ENCODE data around the gene UGT1A4.

Gene UGT1A4

DNA sequence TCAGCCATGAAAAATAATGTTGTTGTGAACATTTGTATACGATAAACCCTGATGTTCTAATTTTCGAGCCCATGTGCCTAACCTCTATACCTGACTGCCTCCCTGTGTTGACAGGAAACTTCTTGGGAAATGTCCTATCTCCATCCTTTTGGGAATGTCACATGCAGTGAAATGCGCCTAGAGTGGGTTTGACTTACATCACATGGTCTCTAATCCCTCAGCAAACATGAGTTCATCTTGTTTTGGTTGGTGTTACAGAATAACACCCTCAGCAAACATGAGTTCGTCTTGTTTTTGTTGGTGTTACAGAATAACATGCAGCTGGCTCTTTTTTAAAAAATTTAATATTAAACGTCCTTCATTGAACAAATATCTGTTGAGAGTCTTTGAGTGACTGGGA lies 30.2 kb upstream of the UGT1A4 start:
- no peak overlapping the region for H3K4me3 ChIP-seq (ENCODE audit: low read depth, low read length)
- H3K4me1 ChIP-seq, result no peaks in the 10 kb centered on the region
- TF ChIP-seq, protein P1, sequence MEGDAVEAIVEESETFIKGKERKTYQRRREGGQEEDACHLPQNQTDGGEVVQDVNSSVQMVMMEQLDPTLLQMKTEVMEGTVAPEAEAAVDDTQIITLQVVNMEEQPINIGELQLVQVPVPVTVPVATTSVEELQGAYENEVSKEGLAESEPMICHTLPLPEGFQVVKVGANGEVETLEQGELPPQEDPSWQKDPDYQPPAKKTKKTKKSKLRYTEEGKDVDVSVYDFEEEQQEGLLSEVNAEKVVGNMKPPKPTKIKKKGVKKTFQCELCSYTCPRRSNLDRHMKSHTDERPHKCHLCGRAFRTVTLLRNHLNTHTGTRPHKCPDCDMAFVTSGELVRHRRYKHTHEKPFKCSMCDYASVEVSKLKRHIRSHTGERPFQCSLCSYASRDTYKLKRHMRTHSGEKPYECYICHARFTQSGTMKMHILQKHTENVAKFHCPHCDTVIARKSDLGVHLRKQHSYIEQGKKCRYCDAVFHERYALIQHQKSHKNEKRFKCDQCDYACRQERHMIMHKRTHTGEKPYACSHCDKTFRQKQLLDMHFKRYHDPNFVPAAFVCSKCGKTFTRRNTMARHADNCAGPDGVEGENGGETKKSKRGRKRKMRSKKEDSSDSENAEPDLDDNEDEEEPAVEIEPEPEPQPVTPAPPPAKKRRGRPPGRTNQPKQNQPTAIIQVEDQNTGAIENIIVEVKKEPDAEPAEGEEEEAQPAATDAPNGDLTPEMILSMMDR (IDR thresholded peaks at IDR 0.05; ENCODE audit: low read depth, low read length), result no peak
- H3K9me3 ChIP-seq, result no peaks in the 10 kb centered on the region
- no peaks in the 10 kb centered on the region for H3K27me3 ChIP-seq
- H3K36me3 ChIP-seq, result no peaks in the 10 kb centered on the region
- no peak for DNase-seq

DNA sequence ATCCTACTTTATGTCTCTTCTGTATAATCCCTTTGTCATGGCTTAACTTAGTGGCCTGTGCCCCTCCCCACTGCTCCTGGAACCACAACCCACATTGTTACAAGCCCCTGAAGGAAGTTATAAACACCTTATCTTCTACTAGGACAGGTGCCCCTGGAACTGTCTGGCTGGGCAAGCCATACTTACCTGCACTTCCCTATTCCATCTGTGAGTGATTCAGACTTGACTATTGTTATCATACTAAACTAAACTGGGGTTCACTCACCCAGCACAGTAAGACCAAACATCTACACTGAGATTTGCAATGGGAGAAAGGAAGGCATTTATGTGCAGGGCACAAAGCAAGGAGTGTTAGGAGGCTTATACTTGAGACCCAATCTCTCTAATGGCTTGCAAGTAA lies 29.5 kb upstream of the UGT1A4 start:
- no peaks in the 10 kb centered on the region for H3K4me1 ChIP-seq
- no peak for DNase-seq
- H3K4me3 ChIP-seq (ENCODE audit: low read depth, low read length), result no peak overlapping the region
- no peaks in the 10 kb centered on the region for H3K9me3 ChIP-seq
- TF ChIP-seq, protein P1 (IDR thresholded peaks at IDR 0.05; ENCODE audit: low read depth, low read length), result no peak
- H3K36me3 ChIP-seq, result no peaks in the 10 kb centered on the region
- no peaks in the 10 kb centered on the region for H3K27me3 ChIP-seq

DNA sequence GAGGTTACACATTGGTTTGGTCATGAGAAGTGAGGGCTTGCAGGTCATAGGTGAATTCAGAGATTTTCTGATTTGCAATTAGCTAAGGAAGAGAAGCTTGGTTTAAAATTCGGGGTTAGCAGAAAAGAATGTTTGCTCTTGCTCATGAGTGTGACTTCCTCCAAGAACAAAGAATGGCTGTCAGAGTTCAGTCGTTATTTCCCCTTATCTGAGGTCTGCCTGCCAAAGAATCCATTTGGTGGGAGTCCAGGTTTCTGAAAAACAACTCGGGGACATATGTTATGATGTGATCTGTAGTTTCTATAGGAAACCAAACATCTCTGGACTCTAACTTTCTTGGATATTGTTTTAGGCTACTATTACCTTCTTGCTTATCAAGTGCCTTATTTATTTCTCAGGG lies 29.0 kb upstream of the UGT1A4 start:
- no peak for DNase-seq
- H3K4me1 ChIP-seq, result no peaks in the 10 kb centered on the region
- TF ChIP-seq, protein P1 (IDR thresholded peaks at IDR 0.05; ENCODE audit: low read depth, low read length), result no peak
- no peaks in the 10 kb centered on the region for H3K27me3 ChIP-seq
- H3K9me3 ChIP-seq, result no peaks in the 10 kb centered on the region
- H3K36me3 ChIP-seq, result no peaks in the 10 kb centered on the region
- no peak overlapping the region for H3K4me3 ChIP-seq (ENCODE audit: low read depth, low read length)

DNA sequence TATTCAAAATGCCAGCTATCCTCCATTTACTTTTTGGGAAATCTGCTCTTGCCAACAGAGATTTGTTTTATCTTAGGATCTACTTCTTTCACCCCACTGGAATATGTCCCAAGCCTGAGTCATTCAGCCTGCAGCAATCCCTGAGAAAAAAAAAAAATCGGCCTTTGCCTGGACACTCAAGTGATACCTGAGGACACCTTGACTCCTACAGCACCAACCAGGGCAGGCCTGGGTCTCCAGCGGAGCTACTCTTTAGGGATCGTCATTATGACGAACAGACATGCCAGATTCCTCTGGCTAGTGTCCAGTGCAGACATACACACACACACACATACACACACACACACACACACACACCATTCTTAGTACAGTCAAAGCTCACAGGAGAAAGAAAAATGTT lies 28.1 kb upstream of the UGT1A4 start:
- TF ChIP-seq, protein P1 (IDR thresholded peaks at IDR 0.05; ENCODE audit: low read depth, low read length), result no peak
- no peaks in the 10 kb centered on the region for H3K4me1 ChIP-seq
- no peaks in the 10 kb centered on the region for H3K9me3 ChIP-seq
- no peaks in the 10 kb centered on the region for H3K36me3 ChIP-seq
- DNase-seq, result no peak
- H3K4me3 ChIP-seq (ENCODE audit: low read depth, low read length), result no peak overlapping the region
- no peaks in the 10 kb centered on the region for H3K27me3 ChIP-seq

DNA sequence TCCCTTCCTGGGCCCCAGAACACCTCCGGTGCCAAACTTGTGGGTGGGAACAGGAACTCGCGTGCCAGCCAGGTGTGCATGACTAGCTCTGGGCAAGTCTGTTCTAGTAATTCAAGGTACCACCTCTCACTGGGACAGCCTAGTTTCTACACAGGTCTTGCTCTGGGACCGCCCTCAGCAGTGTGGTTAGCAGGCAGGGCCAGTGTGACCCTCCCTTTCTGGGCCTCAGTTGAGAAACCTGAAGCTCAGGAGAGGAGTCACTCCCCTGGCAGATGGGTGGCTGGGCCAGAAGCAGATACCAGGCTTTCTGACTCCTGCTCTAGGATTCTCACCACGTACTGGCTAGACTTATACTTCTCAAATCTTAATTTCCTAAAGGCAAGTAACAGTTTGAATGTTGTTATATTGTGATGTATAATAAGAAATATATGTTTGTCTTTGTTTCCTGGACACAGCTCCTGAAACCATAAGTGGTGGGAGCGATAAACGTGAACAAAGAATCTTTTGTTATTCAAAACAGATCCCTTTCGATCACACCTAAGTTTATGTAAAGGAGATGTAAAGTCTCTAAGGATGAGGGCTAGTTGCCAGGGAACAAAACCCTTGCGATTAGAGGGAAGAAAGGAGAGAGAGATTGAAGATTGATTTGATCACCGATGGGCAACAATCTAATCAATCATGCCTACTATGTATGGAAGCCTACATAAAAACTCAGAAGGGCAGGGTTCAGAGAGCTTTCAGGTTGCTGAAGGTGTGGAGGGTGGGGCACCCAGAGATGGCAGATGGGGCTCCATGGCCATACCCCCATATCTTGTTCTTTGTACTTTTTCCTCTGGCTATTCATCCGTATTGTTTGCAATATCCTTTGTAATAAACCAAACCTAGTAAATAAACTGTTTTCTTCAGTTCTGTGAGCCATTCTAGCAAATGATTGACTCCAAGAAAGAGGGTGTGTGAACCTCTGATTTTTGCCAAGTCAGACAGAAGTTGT lies 26.8 kb upstream of the UGT1A4 start:
- DNase-seq, result no peak
- TF ChIP-seq, protein P1 (IDR thresholded peaks at IDR 0.05; ENCODE audit: low read depth, low read length), result no peak
- Histone ChIP-seq H3K27me3 (no peaks in the 10 kb centered on the region), H3K4me3 (ENCODE audit: low read depth, low read length) (no peak overlapping the region), H3K4me1 (no peaks in the 10 kb centered on the region), H3K36me3 (no peaks in the 10 kb centered on the region), H3K9me3 (no peaks in the 10 kb centered on the region)

DNA sequence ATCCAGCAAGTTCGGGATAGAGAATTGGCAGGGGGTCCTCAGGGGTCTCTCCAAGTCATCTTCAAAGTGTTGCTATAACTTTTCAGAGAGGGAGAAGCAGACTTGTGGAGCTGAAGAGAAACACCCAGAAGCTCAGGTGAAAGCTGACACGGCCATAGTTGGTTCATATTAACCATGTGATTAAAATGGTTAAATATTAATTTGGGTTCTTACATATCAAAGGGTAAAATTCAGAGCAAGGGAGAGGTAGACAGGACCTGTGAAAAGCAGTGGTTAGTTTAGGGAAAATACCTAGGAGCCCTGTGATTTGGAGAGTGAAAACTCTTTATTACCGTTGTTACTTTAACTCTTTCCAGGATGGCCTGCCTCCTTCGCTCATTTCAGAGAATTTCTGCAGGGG lies 25.9 kb upstream of the UGT1A4 start, which contains the start of gene UGT1A6:
Gene UGT1A6 (plus strand): TSS at position 243 of the 400 bp plus-strand sequence. CDS start 115 bp downstream, at position 358.
- Histone ChIP-seq H3K27me3 (no peaks in the 10 kb centered on the region), H3K9me3 (no peaks in the 10 kb centered on the region), H3K36me3 (no peaks in the 10 kb centered on the region), H3K4me3 (ENCODE audit: low read depth, low read length) (no peak within 1 kb of the TSS), H3K4me1 (no peaks in the 10 kb centered on the region)
- TF ChIP-seq, protein P1 (IDR thresholded peaks at IDR 0.05; ENCODE audit: low read depth, low read length), result no peak
- DNase-seq, result no peak
